Mammary epithelial cell (primary cell): ENCODE measurements around the gene SLC17A1.

Experiments used
- CTCF ChIP-seq, 2 donors: IDR thresholded peaks in 1 of 2; conservative IDR thresholded peaks in 1 of 2; 2 replicates each; pipeline ENCODE4 v1.5.1; 2011 to 2012; ENCODE audit warnings: inconsistent platforms in 2 of 2, low read length in 2 of 2, mild to moderate bottlenecking in 2 of 2, control low read depth in 1 of 2, low read depth in 1 of 2; ENCODE audit not compliant: insufficient read depth in 1 of 2; ENCODE audit errors: extremely low read depth in 1 of 2
- EZH2 ChIP-seq: IDR thresholded peaks from 2 replicates; pipeline ENCODE4 v1.6.1; 2012; ENCODE audit warnings: low read length, inconsistent platforms, borderline replicate concordance

- TF ChIP-seq CTCF (conservative IDR thresholded peaks at IDR 0.05 in 1 of 2, IDR thresholded peaks at IDR 0.05 in 1 of 2; ENCODE audit: extremely low read depth in 1 of 2, insufficient read depth in 1 of 2, low read depth in 1 of 2, low read length in 2 of 2), result no peak
- TF ChIP-seq EZH2, result no peak
These were observed 43.7 kb upstream of the SLC17A1 start for GRCh38 chr6:25875563-25875905.
